SW480 (cell line): ENCODE data around the gene C19orf33.
"Not testable (repeated sequence)": the region's sequence is repeated elsewhere in the genome, so short reads cannot be mapped to it uniquely, and the experiment has no call there.

Experiments used
- DNase-seq: peaks from one replicate; pipeline ENCODE4 v3.0.0-alpha.2; 2016; ENCODE audit warnings: low spot score

Gene C19orf33

DNA sequence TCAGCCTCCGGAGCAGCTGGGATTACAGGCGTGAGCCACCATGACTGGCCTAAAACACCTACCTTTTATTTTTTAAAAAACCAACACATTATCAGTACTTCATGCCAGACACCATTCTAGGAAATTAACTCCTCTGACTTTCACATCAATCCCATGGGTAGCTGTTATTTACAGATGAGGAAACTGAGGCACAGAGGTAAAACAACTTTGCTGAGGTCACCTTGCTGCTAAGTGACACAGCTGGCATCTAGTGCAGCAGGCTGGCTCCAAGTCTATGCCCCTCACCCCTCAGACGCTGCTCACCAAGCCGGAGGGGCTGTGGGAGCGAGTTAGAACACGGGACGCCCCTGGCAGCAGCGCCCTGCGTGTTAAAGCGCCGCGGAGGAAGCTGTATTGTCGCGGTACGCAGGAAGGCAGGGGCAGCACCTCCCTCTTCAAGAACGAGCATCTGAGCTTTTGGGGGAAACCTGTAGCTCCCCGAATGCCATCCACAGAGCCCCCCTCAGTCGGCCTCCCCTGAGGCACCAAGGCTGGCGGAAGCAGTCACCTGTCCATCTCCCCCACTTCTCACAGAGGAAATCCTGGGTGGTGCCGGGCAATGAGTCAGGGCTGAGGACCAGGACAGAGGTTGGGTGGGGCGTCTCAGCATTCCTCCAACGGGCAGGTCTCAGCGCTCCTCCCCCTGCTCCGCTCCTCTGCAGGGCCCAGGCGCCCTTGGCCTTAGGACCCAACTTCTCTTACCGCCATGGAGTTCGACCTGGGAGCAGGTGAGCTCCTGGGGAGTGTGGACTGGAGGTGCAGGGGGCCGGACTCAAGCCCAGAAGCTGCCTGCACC, at the start of gene C19orf33:
TSS of gene C19orf33 (plus strand) at position 735 of the 835 bp plus-strand sequence. CDS start at position 746, 11 bp downstream.
- peak; percentile 98 for DNase-seq

DNA sequence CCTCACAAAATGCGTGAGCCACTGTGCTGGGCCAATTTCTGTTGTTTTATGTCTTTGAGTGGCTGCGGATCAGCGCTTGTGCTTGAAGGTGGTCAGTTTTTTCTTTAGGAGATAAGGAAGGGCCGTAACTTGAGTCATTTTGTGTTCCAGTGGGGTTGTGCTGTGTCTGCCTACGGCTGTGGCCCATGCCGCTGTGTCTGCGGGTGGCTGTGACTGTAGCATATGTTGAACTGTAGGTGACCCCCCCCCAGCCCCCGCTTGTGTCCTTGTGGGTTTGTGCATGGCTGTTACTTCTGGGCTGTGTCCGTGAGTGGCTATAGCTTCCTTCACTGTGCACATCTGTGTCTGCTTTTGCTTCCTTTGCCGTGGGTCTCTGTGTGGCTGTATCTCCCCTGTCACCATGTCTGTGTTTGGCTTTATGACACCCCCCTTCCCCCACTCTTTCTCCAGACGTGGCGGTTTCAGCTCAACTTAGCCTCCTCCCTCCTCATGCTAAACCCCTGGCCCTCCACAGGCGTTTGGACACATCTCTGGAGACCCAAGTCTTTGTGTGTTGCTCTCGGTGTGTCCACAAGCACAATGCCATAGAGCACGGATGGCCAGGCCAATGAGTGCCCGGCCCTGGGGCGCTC, 48.6 kb upstream of the C19orf33 start:
- no peak for DNase-seq

- not testable (repeated sequence) for DNase-seq
Observed at GRCh38 chr19:38261942-38262341, 42.1 kb upstream of the C19orf33 start.

DNA sequence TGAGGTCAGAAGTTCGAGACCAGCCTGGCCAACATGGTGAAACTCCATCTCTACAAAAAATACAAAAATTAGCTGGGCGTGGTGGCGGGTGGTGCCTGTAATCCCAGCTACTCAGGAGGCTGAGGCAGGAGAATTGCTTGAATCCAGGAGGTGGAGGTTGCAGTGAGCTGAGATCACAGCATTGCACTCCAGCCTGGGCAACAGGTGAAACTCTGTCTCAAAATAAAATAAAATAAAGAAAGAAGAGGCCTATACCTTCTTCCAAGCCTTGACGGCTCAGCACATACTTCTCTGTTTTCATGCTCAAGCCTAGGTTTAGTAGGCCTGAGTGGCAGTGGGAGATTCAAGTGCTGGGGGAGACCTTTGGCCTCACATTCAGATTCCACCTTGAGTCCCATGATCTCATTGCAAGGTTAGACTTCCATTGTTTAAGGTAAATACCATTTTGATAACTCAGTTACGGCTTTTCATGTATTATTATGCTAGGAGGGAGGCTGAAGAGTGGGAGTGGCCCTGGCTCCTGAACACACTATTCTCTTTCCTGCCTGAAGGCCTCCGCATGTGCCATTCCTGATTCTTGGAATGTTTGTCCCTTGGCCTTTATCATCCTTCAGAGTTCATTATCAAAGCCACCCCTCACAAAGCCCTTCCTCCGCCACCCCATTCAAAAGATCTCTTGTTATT, 41.3 kb upstream of the C19orf33 start:
- peak; percentile 39 for DNase-seq

- DNase-seq, result peak; percentile 99
Observed at GRCh38 chr19:38263689-38264485, 40.2 kb upstream of the C19orf33 start.

DNA sequence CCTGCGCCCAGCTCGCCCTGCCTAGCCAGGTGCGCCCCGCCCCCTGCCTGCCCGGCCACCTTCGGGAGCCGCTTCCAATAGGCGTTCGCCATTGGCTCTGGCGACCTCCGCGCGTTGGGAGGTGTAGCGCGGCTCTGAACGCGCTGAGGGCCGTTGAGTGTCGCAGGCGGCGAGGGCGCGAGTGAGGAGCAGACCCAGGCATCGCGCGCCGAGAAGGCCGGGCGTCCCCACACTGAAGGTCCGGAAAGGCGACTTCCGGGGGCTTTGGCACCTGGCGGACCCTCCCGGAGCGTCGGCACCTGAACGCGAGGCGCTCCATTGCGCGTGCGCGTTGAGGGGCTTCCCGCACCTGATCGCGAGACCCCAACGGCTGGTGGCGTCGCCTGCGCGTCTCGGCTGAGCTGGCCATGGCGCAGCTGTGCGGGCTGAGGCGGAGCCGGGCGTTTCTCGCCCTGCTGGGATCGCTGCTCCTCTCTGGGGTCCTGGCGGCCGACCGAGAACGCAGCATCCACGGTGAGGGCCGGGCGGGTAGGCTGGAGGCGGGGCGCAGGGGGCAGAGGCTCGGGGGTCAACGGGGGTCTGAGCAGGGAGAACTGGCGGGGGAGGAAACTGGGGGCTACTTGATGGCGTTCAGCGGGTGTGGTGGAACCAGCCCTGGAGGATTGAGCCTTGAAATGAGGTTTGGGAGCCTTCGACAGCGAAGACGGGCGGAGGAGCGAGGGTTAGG, 39.4 kb upstream of the C19orf33 start, which contains the start of gene SPINT2:
TSS of gene SPINT2 (plus strand) at position 88 of the 727 bp plus-strand sequence. CDS start at position 408, 320 bp downstream.
- no peak for DNase-seq

GRCh38 chr19:38265213-38265861, 38.7 kb upstream of the C19orf33 start:
- peak; percentile 65 for DNase-seq

DNA sequence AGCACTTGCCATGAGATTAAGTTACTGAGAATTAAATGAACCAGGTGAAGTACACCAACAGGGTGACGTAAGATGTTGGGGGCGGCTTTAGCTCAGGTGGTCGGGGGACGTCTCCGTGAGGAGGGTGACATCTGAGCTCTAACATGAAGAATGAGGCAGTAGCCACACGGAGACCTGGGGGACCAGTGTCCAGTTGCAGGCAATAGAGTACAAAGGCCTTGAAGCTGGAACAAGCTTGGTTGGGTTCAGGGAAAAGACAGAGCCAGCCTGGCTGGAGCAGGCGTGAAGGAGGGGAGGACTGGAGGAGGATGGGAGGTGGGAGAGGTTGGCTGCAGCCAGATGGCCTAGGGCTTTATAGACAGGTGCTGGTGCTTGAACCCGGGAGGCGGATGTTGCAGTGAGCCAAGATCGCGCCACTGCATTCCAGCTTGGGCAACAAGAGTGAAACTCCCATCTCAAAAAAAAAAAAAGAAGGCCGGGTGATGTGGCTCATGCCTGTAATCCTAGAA, 38.1 kb upstream of the C19orf33 start:
- no peak for DNase-seq

DNA sequence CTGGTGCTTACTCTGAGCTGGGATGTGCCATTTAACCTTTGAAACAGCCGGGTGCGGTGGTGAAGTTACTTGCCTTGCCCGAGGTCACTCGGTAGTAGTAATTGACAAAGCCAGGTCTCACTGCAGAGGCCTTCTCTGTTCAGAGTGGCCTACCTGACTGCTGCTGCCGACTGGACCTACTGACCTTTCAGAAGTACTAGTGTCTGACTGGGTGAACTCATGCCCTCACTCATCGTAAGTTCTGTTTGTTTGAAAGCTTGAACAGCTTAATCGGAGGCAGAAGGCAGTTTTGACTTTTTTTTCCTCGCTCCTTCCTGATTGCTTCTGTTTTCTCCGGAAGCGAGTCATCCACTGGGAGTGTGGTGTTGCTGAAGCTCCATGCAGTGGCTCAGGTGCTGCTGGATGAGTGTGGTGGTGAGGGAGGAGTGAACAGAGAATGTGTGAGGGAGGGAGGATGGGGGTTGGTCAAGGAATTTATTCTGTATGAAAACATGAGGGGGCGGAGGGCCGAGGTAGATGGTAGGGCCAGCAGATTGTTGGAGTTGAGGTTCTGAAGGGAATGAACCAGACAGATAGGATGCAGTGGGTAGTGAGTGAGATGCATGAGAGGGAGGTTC, 37.0 kb upstream of the C19orf33 start:
- DNase-seq, result peak; percentile 74

GRCh38 chr19:38267761-38268483, 36.1 kb upstream of the C19orf33 start:
- DNase-seq, result no peak

- no peak for DNase-seq
Observed at GRCh38 chr19:38268539-38268938, 35.5 kb upstream of the C19orf33 start.

GRCh38 chr19:38270587-38271167, 33.4 kb upstream of the C19orf33 start:
- DNase-seq, result no peak

- no peak for DNase-seq
Observed at GRCh38 chr19:38273499-38273898, 30.6 kb upstream of the C19orf33 start.

DNA sequence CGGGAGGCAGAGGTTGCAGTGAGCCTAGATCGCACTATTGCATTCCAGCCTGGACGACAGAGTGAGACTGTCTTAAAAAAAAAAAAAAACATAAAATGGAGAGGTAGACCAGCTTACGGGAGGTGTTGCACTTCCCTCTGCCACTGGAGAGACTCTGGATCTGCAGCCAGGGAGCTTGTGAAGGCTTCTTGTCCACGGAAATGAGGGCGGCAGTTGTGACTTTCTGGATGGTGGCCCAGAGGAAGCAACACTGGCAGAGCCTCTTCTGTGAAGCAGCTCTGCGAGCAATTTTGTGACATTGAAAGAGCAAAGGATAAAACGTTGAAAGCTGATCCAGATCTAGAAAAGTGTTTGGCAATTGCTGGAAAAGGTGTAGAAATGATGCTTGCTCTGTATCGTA, 29.3 kb upstream of the C19orf33 start:
- no peak for DNase-seq

- DNase-seq, result no peak
Observed at GRCh38 chr19:38276942-38277517, 27.0 kb upstream of the C19orf33 start.

DNA sequence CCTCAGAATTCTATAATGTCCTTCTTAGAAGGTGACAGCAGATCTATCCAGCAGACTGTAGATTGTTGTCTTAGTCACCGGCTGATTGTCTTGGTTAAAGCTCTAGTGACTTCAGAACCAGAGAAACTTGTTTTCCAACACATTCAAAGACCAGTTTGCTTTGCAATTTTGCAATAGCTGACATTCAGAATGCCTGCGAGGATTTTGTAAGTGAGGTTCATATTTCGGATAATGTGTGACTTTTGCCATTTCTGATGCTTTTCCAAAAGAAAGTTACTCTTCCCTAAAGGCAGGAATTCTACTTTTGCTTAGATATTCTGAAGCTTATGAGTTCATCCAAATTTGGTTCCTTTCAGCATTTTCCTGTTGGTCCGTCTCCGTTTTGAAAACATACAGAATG, 26.5 kb upstream of the C19orf33 start:
- DNase-seq, result no peak

GRCh38 chr19:38277969-38278680, 25.9 kb upstream of the C19orf33 start:
- DNase-seq, result no peak

DNA sequence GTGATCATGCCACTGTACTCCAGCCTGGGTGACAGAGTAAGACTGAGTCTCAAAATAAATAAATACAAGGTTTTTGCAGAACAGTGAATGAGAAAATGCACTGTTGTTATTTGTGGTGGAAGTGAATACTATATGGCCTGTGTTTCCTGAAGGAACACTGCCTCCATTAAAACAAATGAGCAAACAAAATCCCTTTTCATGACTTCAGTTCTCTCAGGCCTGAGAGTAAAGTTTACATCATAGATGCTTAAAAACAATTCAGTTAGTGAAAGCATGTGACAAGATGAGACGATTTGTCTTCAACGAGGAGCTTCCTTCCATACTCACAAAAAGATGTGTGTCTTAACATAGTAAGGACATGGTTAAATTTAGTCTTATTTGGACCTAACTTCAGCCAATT, 25.3 kb upstream of the C19orf33 start:
- no peak for DNase-seq
